T-helper 9 cell (primary cell): ENCODE results near the gene SLC22A15.
"Not testable (repeated sequence)": the region's sequence is repeated elsewhere in the genome, so short reads cannot be mapped to it uniquely, and the experiment has no call there.

ENCODE experiments used
- DNase-seq: peaks from one replicate; pipeline ENCODE4 v3.0.0-alpha.2; 2020
- total RNA-seq, 2 donors: gene quantifications; one replicate each; lab custom pipeline; 2026; lab: John Stamatoyannopoulos, UW

The SLC22A15 gene
- 2.7 to 3.1 reads per million in 2 donors for total RNA-seq

GRCh38 chr1:115976062-115976920 lies at the start of gene SLC22A15:
SLC22A15 (plus strand) TSS chr1:115976513; CDS start chr1:115976628, 115 bp downstream.
- DNase-seq: peak; percentile 21

- DNase-seq: no peak
Measured at GRCh38 chr1:115927971-115928370, 48.3 kb upstream of the SLC22A15 start.

GRCh38 chr1:115929881-115930280 lies 46.4 kb upstream of the SLC22A15 start:
- no peak for DNase-seq

GRCh38 chr1:115933625-115934024 lies 42.7 kb upstream of the SLC22A15 start:
- no peak for DNase-seq

GRCh38 chr1:115939455-115939854 lies 36.9 kb upstream of the SLC22A15 start:
- no peak for DNase-seq

- DNase-seq: no peak
Measured at GRCh38 chr1:115946116-115946515, 30.2 kb upstream of the SLC22A15 start.

- DNase-seq: no peak
Measured at GRCh38 chr1:115949156-115949555, 27.2 kb upstream of the SLC22A15 start.

GRCh38 chr1:115951560-115951959 lies 24.8 kb upstream of the SLC22A15 start:
- no peak for DNase-seq

- no peak for DNase-seq
Measured at GRCh38 chr1:115952547-115952946, 23.8 kb upstream of the SLC22A15 start.

- DNase-seq: no peak
Measured at GRCh38 chr1:115953180-115953579, 23.1 kb upstream of the SLC22A15 start.

GRCh38 chr1:115954684-115955083 lies 21.6 kb upstream of the SLC22A15 start:
- no peak for DNase-seq

- no peak for DNase-seq
Measured at GRCh38 chr1:115955228-115955627, 21.1 kb upstream of the SLC22A15 start.

GRCh38 chr1:115958866-115959265 lies 17.4 kb upstream of the SLC22A15 start:
- DNase-seq: no peak

GRCh38 chr1:115969509-115969908 lies 6.8 kb upstream of the SLC22A15 start:
- DNase-seq: no peak

GRCh38 chr1:115971778-115972177 lies 4.5 kb upstream of the SLC22A15 start:
- DNase-seq: not testable (repeated sequence)

GRCh38 chr1:115973154-115973553 lies 3.2 kb upstream of the SLC22A15 start:
- DNase-seq: no peak

GRCh38 chr1:115975569-115976061 lies 698 bp upstream of the SLC22A15 start:
- DNase-seq: no peak

GRCh38 chr1:115976921-115977498 lies 697 bp downstream of the SLC22A15 start:
- no peak for DNase-seq

- no peak for DNase-seq
Measured at GRCh38 chr1:115977499-115978258, 1.4 kb downstream of the SLC22A15 start.

GRCh38 chr1:115978292-115978941 lies 2.1 kb downstream of the SLC22A15 start:
- no peak for DNase-seq

- DNase-seq: no peak
Measured at GRCh38 chr1:115980156-115980555, 3.8 kb downstream of the SLC22A15 start.
